Glomerular visceral epithelial cell (primary cell): Measurements from ENCODE around the gene CELA1.
"Not testable (repeated sequence)": the region's sequence is repeated elsewhere in the genome, so short reads cannot be mapped to it uniquely, and the experiment has no call there.

Source experiments
- DNase-seq: peaks from one replicate; pipeline ENCODE4 v3.0.0-alpha.2; 2016; ENCODE audit errors: extremely low spot score

Gene CELA1

DNA sequence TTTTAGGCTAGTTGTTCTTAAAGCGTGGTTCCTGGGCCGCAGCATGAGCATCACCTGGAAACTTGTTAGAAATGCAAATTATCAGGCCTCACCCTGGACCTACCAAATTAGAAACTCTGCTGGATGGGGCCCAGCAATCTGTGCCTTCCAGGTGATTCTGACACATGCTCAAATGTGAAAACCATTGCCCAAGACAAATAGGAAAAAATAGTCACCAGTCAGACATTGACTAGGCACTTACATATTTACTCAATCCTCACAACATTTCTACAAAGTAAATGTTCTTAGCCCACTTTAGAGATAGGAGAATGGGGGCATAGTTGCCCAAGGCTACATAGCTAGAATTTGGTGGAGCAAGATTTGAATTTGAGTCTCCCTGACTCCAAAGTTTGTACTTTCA lies 3.3 kb downstream of the CELA1 start:
- DNase-seq = no peak

DNA sequence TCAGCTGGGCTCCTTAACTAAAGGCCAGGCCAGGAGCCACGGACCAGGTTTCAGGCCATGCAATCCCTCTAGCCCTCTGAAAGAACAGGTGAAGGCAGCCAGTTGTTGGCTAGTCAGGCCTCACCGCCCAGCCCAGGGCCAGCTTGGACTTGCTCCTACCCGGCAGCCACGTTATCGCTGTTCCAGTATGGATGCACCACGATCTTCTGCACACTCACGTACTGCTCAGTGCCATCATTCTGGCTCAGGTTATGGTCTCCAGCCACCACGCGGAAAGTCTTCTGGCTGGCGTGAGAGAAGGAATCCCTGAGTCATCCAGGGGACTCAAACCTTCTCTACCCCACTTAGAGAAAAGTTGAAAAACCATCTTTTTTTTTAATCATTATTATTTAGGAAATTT lies 4.1 kb downstream of the CELA1 start:
- no peak for DNase-seq

DNA sequence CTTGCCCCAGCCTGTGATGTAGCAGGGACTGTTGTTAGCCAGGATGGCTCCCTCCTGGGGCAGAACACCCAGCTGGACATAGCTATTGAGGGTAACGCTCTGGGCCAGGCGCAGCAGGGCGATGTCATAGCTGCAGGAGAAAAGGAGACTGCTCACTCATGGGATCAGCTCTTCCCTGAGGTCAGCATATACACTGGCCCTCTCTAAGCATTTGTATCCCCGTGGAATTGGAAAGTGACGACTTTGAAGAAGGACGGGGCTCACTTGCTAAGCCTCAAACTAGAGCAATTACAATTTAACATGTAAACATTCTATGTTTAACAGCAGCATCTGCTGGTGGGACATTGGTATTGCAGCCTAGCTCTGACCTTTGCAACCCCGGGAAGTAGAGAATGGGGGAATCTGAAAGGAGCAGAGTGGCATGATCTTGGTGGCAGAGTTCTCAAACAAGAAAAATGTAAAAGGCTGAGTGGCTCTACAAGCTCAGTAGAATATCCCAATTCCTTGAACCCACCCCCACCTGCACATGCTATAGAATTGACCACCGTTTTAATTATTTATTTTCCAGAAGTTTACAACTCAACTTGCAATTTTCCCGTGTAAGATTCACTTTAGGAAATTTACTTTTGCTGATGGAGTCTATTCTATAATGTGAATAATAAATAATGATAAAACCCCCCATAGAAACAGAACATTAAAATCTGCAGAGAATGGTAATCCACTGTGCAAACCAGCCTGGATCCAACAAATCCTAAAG lies 5.0 kb downstream of the CELA1 start:
- DNase-seq = peak; percentile 69

DNA sequence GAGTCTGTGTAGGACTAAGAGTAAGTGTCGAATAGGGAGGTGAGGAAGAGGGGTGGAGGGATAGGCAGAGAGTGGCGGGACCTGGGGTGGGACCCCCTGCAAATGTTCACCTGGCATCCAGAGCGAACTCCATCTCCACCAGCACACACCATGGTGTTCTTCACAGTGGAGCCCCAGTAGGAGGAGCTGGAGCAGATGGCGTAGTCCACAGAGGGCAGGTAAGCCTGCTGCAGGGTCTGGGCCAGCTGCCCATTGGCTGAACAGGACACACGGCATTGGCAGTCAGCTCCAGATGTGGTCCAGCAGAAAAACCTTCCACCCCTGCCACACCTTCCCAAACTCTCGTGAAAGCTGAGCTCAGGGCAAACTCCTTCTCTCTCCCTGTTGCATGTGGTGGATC lies 6.7 kb downstream of the CELA1 start:
- DNase-seq = no peak

DNA sequence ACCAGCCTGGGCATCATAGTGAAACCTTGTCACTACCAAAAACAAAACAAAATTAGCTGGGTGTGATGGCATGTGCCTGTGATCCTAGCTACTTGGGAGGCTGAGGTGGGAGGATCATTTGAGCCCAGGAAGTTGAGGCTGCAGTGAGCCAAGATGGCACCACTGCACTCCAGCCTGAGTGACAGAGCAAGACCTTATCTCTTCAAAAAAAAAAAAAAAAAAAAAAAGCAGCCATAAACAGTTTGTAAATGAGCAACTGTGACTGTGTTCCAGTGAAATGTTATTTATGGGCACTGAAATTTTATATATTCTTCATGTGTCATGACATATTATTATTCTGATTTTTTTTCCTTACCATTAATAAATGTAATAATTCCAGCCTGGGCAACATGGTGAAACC lies 9.1 kb downstream of the CELA1 start:
- DNase-seq = not testable (repeated sequence)

DNA sequence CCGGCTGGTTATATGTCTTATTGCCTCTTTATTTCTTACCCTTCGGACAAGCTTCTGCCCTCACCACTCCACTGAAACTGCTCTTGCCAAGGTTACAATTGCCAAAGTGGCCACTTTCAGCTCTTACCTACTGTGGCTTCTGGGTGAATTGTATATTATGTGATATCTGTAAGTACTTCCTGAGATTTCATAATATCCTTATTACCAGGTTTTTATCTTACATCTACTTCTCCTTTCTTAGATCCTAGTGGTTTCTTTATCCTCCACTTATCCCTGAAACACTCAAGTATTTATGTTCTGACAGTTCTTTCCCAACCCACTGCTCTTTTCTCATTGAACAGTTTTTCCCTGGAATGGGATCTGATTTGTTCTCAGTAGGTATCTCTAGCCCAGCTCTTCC lies 10.5 kb downstream of the CELA1 start:
- DNase-seq = no peak

DNA sequence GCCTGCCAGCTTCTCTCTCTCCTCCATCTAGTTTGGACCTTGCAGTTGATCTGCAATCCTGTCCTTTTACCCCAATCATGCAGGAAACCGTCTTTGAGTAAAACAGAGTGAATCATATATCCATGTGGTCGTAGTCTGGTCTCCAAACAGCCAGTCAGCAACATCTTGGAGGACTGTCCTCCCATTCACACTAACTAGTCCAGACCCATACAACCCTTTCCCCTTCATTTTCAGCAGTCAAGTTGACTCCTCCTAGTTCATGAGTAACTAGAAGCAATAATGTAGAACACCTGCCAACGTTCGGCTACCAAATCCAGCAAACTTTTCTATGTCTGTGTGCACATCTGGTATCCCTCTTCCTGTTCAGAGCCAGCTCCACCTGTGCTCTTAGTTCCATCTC lies 11.7 kb downstream of the CELA1 start:
- no peak for DNase-seq

DNA sequence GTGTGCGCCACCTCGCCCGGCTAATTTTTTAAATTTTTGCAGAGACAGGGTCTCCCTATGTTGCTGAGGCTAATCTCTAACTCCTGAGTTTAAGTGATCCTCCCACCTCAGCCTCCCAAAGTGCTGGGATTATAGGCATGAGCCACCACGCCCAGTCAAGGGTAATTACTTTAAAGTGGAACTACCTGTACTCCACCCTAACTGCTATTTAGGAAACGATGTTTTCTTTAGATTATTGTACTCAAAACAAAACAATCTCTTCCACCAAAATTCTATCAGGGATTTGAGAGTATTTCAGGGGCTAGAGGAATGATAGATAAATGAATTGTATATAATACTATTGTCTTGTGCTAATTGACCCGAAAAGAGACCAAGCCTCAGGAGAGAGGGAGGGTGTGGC lies 12.9 kb downstream of the CELA1 start:
- DNase-seq = no peak

DNA sequence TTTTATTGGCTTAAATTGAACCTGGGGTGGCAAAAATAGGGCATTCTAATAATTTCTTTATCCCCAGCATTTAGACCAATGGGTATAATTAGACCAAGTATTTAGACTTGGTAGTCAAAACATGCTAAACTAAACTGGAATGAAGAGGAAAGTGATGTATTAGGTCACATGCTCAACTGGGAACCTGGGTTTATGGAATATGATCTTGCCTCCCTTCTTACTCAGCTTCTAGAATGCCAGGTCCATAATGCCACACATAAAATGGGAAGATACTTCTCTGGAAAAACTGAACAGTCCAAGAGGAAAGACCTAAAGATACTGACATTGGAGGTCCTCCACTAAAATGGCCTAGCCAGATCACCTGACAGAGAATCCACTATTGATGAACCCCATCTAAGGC lies 16.3 kb downstream of the CELA1 start:
- no peak for DNase-seq

DNA sequence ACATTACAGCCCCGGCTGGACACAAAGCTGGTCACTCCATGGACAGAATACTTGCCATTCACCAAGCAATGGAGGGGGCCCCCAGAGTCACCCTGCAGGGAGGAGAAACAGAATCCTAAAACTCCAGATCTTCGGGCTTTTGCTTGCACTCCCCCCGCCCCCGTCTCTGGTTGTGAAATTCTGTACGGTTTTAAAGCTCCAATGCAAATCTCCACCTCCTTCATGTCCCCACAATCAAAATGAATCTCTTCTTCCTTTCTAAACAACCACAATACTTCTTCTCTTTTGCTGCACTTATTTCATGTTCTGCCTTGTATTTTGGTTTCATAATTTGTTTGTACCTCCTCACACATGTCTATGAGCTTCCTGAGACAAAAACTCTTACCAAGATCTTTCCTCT lies 16.7 kb downstream of the CELA1 start:
- DNase-seq = no peak

DNA sequence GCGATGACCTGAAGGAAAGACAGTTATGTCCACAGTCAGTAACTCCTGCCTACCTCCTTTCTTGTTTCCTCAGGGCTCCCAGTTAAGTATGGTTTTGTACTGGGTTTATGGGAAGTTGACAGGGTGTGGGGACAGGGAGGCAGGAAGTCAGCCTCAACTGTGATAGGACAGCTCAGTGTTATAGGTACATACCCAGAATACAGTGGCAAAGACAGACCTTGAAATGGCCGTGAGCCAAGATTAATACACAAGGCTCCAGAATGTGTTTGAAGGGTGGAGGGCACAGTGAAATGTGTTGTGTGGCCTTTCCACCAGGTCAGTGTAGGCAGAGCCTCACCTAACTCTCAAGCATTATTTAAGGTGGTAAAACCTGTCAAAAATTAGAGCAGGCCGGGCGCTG lies 17.9 kb downstream of the CELA1 start:
- DNase-seq = no peak

DNA sequence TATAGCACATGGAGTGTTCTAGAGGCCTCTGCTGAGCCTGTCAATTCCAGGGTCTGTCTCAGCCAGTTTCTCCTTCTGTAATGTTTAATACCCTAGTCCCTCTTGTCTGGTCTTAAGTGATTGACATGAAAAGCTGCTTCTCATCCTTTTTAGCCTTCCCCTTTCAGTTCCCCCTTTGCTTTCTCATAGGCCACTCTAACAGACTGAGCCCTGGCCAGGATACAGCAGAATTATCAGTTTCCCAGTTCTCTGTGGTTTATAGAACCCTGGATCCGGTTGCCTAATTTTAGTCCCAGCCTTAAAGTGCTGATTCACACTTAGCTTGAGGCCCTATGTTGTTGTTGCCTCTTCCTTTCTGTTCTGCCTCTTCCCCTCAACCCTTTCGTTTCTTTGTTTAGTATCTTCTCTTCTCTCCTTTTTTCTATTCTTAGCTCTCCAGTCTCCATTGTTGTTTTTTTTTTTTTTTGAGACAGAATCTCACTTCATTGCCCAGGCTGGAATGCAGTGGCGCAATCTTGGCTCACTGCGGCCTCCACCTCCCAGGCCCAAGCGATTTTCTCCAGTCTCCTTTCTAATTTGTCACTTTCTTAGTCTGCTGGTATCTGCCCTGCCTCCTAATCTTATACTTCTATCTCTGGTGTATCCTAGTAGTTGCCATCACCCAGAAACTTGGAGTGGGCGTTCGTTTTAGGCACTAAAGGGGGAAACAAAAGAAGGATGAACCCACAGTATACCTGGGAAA lies 19.6 kb downstream of the CELA1 start:
- no peak for DNase-seq

DNA sequence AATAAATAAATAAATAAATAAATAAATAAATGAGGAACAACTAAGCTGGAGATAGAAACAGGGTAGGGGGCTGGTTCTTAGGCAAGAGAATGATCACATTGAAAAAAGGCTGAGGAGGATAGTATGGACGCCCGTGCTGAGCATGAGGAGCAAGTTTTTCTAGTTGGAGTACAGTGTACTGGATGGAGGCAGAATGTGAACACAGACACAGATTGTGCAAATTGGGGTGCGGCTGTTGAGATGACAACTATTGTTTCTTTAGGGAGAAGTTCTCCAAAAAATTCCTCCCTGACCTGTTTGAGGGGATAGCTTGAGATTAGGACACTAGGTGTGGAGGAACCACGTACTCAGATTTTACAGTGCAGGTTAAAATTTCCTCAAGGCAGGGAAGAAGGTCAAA lies 21.5 kb downstream of the CELA1 start:
- no peak for DNase-seq

DNA sequence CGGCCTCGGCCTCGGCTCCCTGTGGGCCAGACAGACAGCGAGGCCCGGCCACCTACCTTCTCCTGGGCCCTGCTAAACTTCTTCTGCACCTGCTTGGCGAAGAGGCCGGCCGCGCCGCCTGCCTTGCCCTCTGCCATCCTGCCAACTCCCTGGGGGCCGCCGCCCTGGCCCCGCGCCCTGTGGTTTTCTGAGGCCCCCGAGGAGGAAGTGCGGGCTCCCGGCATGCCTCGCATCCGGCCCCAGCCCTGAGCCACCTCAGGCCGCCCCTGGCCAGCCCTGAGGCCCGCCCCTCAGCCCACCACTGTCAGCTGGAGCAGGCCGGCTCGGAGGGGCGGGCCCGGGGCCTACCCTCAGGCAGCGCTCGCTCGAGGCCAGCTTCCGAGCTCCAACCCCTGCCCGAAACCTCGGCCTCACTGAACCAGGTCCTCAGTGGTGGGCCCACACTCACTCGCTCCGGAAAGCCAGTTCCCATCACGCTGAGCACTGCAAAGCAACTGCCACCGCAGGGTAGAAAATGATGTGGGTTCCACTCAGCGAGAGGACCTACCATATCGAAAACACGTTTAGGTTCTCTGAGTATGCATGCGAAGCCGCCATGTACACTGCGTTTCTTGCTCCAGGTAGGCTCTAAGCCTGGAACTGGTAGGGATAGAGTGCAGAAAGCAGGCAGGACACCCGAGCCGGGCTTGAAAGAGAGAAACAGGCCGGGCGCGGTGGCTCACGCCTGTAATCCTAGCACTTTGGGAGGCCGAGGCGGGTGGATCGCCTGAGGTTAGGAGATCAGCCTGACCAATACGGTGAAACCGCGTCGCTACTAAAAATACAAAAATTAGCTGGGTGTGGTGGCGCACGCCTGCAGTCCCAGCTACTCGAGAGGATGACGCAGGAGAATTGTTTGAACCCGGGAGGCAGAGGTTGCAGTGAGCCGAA lies 22.2 kb downstream of the CELA1 start, which contains the start of gene BIN2:
TSS of gene BIN2 (minus strand) at position 209 of the 930 bp plus-strand sequence. CDS start at position 137, 72 bp downstream.
- DNase-seq = no peak

DNA sequence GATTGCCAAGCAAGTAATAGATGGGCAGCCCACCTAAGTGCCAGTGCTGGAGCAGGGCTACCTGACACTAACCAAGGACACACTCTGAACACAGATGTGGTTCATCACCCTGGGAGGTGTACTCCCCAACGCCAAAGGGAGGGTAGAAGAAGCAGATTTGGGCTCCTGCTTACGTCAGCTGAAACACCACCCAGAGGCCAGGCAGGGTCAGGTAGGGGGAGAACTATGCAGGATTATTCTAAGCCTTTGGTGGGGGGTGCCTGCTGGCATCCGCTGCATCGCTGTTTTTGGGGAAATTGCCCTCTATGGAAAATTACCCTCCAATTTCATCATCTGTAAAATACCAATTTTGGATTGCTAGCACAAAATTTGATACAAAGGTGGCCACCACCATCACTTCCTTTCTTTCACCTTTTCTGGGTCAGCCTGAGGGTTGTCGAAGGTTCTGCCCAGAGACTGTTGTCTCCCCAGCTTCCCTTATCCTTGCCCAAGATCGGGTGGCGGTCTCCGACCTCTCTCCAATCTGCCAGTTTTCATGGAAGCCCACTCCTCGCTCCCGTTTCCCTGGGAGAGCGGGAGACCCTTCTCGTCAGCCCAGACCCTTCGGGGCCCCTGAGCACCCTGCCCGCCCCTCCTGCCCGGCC lies 23.0 kb downstream of the CELA1 start:
- no peak for DNase-seq

DNA sequence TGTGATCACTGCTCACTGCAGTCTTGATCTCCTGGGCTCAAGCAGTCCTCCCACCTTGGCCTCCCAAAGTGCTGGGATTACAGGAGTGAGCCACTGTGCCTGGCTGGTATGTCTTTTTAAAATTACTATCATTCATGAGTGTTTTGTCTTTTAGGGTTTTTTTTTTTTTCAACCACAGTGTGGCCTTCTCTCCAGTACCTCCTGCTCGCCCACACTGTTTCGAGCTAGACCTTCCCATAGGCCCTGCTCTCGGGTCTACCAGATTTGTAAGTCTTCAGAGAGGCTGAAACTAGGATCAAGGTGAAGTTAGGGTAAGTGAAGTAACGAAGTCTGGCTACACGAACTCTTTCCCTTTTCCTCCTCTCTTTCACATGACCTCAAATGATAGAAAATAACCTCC lies 24.0 kb downstream of the CELA1 start:
- no peak for DNase-seq

DNA sequence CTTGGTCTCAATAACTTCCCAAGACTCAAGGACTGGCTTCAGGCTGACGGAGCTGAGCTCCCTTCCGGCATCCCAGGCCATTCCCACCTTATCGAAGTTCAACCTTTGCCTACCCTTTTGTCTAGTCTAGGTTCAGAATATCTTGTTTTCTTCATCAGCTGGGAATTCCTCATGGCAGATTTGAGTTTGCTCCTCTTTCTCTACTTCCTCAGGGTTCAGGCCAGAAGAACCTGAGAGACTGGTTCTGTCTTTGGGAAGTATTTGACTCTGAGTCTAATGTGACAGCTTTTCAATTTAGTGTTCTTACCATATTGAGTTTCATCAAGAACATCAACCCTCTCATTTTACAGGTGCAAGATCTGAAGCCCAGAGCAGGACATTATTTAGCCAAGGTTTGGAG lies 24.6 kb downstream of the CELA1 start:
- no peak for DNase-seq

DNA sequence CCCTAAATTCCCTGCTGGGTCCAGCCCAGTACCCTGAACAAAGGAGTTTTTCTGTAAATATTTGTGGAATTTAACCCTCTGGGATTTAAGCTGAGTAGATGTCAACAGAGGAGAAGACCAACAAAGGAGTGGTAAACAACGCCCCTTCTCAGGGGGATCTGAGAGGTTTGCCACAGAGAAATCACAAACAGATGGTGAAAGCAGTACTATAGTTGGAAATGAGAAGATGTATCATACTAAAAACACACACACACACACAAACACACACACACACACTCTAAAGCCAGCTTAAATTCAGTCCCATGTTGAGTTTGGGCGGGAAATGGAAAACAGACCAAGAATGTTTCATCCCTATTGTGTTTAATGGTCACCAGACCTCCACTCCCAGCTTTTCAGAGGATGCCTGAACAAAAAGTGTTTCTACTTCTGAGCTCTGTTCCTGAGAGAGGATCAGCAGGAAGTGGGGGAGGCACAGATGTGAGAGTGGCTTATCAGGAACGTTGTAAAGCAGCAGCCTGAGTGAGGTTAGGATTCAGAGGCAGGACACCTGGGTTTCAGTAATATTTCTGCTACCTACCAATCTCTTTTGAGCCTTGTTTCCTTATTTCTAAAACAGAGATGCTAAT lies 25.7 kb downstream of the CELA1 start:
- DNase-seq = no peak

DNA sequence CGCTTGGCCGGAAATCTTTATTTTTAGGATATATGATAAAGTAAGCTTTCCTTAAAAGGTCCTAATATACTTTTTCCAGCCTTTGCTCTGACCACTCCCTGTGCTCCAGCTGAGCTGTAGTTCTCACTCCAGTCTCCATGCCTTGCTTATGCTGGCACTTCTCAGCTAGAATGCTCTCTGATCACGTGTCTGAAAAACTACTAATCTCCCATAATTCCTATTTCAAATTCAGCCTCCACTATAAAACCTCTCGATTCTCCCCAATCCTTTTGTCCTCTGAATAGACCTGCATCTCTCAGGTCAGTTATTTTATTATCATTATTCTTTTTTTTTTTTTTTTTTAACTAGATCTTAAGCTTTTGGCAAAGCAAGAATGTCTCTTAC lies 26.2 kb downstream of the CELA1 start:
- DNase-seq = no peak

DNA sequence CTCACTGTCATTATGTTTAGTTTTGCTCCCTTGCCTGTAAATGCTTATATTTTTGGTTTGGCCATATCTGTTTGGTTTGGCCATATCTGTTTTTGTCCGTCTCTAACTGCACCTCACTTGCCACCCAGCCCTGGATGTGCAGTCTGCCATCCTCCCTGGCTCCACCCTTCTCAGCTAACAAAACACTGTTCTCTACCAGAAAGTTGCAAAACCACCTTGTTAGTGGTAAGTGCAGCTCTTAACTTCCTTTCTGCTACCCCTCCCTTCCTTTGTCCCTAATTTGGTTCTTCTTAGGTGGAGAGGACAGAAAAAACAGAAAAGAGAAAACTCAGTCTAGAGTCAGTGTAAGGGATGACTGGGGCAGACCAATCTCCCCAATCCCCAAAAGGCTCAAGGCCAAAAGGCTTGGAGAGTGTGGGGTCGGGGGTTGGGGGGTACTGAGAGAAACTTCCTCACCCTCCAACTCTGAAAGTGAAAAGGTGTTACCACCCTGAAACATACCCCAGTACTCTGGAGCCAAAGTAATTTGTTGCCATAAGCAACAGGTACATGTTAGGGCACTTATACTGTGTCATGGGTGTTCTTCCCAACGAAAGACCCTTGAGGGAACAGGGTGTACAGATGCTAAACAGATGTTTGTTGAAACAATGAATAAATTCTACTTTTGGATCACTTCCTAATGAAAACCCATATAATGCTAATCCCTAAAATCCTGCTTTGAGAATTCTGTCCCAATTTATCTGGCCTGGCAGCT lies 27.5 kb downstream of the CELA1 start:
- DNase-seq = no peak
